ENCODE results near the gene SYNGR3. TPM values are rescaled to one million over a fixed set of nuclear protein-coding genes. Genes with fewer than 3 reads are reported as not detected.
"Not testable (repeated sequence)": the region's sequence is repeated elsewhere in the genome, so short reads cannot be mapped to it uniquely, and the experiment has no call there.

Gene SYNGR3
- polyA plus RNA-seq (ENCODE audit: insufficient read length in 4 of 4), result 1 to 10 TPM; 1.2 to 2.6 (median 2.3) TPM

- DNase-seq (ENCODE audit: low read depth in 4 of 4, low spot score in 3 of 4), result no peak
These were observed at the start of gene SYNGR3 for GRCh38 chr16:1989209-1990100. TSS of gene SYNGR3 (plus strand) at chr16:1989970. CDS start at chr16:1990103, 133 bp downstream.

GRCh38 chr16:1940273-1941161 is 49.3 kb upstream of the SYNGR3 start:
- DNase-seq (ENCODE audit: low read depth in 4 of 4, low spot score in 3 of 4), result no peak

- DNase-seq (ENCODE audit: low read depth in 4 of 4, low spot score in 3 of 4), result no peak
These were observed 48.4 kb upstream of the SYNGR3 start for GRCh38 chr16:1941162-1942046.

- no peak for DNase-seq (ENCODE audit: low read depth in 4 of 4, low spot score in 3 of 4)
These were observed 47.5 kb upstream of the SYNGR3 start for GRCh38 chr16:1942047-1942809.

GRCh38 chr16:1942810-1943726 is 46.7 kb upstream of the SYNGR3 start, which contains the start of gene MSRB1:
TSS of gene MSRB1 (minus strand) at chr16:1943199. CDS start at chr16:1943156, 43 bp downstream.
- DNase-seq (ENCODE audit: low read depth in 4 of 4, low spot score in 3 of 4), result peak; percentile 96 to 99 (median 99)

GRCh38 chr16:1944612-1945199 is 45.1 kb upstream of the SYNGR3 start:
- no peak for DNase-seq (ENCODE audit: low read depth in 4 of 4, low spot score in 3 of 4)

GRCh38 chr16:1945559-1946391 is 44.0 kb upstream of the SYNGR3 start:
- DNase-seq (ENCODE audit: low read depth in 4 of 4, low spot score in 3 of 4), result no peak

- no peak for DNase-seq (ENCODE audit: low read depth in 4 of 4, low spot score in 3 of 4)
These were observed 43.0 kb upstream of the SYNGR3 start for GRCh38 chr16:1946495-1947368.

- no peak for DNase-seq (ENCODE audit: low read depth in 4 of 4, low spot score in 3 of 4)
These were observed 42.5 kb upstream of the SYNGR3 start for GRCh38 chr16:1947369-1947670.

- DNase-seq (ENCODE audit: low read depth in 4 of 4, low spot score in 3 of 4), result no peak
These were observed 40.3 kb upstream of the SYNGR3 start for GRCh38 chr16:1949507-1949906.

GRCh38 chr16:1950047-1950446 is 39.7 kb upstream of the SYNGR3 start:
- no peak for DNase-seq (ENCODE audit: low read depth in 4 of 4, low spot score in 3 of 4)

GRCh38 chr16:1950559-1950958 is 39.2 kb upstream of the SYNGR3 start:
- DNase-seq (ENCODE audit: low read depth in 4 of 4, low spot score in 3 of 4), result no peak

GRCh38 chr16:1953734-1954133 is 36.0 kb upstream of the SYNGR3 start:
- DNase-seq (ENCODE audit: low read depth in 4 of 4, low spot score in 3 of 4), result no peak

- DNase-seq (ENCODE audit: low read depth in 4 of 4, low spot score in 3 of 4), result not testable (repeated sequence)
These were observed 32.2 kb upstream of the SYNGR3 start for GRCh38 chr16:1957434-1958142.

GRCh38 chr16:1958143-1958491 is 31.7 kb upstream of the SYNGR3 start:
- DNase-seq (ENCODE audit: low read depth in 4 of 4, low spot score in 3 of 4), result not testable (repeated sequence)

All from right renal pelvis (tissue), 4 donors.